Measurements from ENCODE around the gene GPR142.

DNA sequence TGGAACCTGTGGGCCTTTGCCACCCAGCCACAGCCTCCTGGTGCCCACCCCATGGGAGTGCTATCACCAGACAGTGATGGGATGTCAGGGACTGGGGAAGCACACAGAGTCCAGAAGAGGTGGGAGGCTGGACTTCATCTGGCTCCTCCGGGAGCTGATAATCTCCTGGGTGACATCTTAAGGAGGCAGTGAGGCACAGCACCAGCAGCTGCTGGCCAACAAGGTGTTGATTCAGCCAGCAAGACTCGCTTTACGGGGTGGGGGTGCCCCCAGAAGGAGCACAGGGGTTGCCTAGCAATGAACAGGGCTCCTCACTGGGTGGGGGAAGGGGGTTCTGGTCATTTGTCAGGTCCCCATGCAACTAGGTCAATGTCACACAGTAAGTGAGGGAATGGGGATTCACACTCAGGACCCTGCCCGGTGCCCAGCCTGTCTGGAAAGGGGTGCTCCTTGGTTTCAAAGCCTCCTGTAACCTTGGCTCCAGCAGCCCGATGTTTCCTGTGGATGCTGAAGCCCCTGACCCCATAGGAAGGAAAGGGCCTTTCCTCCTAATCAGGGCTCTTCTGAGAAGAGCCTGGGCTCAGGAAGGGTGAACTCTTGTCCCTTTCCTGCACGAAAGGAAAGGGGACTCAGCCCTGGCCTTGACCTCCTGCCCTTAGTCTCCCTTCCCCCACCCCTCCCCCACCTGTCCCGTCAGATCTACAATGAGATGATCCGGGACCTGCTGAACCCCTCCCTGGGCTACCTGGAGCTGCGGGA lies 23.6 kb upstream of the GPR142 start:
- TF ChIP-seq CTCF (IDR thresholded peaks at IDR 0.05 in 2 of 3, conservative IDR thresholded peaks at IDR 0.05 in 1 of 3; ENCODE audit: control insufficient read depth in 2 of 3, extremely low read depth in 1 of 3, insufficient read depth in 1 of 3, low read depth in 3 of 3, low read length in 3 of 3) (no peak), DPF2 (IDR thresholded peaks at IDR 0.05) (no peak), POLR2A (IDR thresholded peaks at IDR 0.05; ENCODE audit: low read depth, low read length) (no peak), TAF1 (IDR thresholded peaks at IDR 0.05; ENCODE audit: borderline replicate concordance, low read depth, low read length) (no peak), NBN (IDR thresholded peaks at IDR 0.05) (no peak), EZH2 (IDR thresholded peaks at IDR 0.05; ENCODE audit: borderline replicate concordance, control insufficient read depth, low read depth, low read length) (no peak)

All from GM12878 (cell line).